ENCODE data around the gene APOBEC4.

Gene APOBEC4

GRCh38 chr1:183597656-183598347 is 55.3 kb downstream of the APOBEC4 start:
- no peak for DNase-seq (ENCODE audit: low read depth in 2 of 2)
- no peak overlapping the region for H3K4me3 ChIP-seq (replicated peaks in 1 of 2; ENCODE audit: low read depth in 2 of 2, low read length in 2 of 2)
- TF ChIP-seq CTCF (IDR thresholded peaks at IDR 0.05; ENCODE audit: low read depth, low read length), result no peak

- no peak for DNase-seq (ENCODE audit: low read depth in 2 of 2)
- no peak overlapping the region for H3K4me3 ChIP-seq (replicated peaks in 1 of 2; ENCODE audit: low read depth in 2 of 2, low read length in 2 of 2)
- TF ChIP-seq CTCF (IDR thresholded peaks at IDR 0.05; ENCODE audit: low read depth, low read length), result no peak
Observed at GRCh38 chr1:183596500-183596899, 56.6 kb downstream of the APOBEC4 start.
